Lower leg skin (tissue), 3 donors: ENCODE results near the gene SPCS3.

ENCODE experiments used
- CTCF ChIP-seq, 3 donors: fragments of 450-650 bp; IDR thresholded peaks; one replicate each; pipeline ENCODE4 v1.5.1; 2016; ENCODE audit warnings: antibody characterized with exemption in 3 of 3, mild to moderate bottlenecking in 3 of 3, moderate library complexity in 2 of 3
- POLR2A ChIP-seq, 2 donors: fragments of 450-650 bp; IDR thresholded peaks; one replicate each; pipeline ENCODE4 v1.6.1; 2016 to 2017; ENCODE audit warnings: antibody characterized with exemption in 2 of 2, mild to moderate bottlenecking in 1 of 2, moderate library complexity in 1 of 2

- no peak for TF ChIP-seq CTCF (IDR thresholded peaks at IDR 0.05)
- TF ChIP-seq POLR2A (IDR thresholded peaks at IDR 0.05), result no peak
Observed at GRCh38 chr4:176363072-176363471, 43.3 kb downstream of the SPCS3 start.
